HG03439 (cell line): ENCODE results near the gene EHMT1.

Experiments
- ATAC-seq: cut with Tn5 transposase; IDR thresholded peaks from one replicate; pipeline ENCODE4 v1.9.1; 2021; ENCODE audit warnings: mild to moderate bottlenecking, moderate library complexity; ENCODE audit not compliant: unreplicated experiment

EHMT1 gene

GRCh38 chr9:137643921-137644320 is 25.1 kb downstream of the EHMT1 start:
- no peak for ATAC-seq

- no peak for ATAC-seq
Observed at GRCh38 chr9:137645211-137645610, 26.4 kb downstream of the EHMT1 start.

- ATAC-seq, result no peak
Observed at GRCh38 chr9:137646341-137646740, 27.5 kb downstream of the EHMT1 start.

- ATAC-seq, result no peak
Observed at GRCh38 chr9:137647096-137647714, 28.4 kb downstream of the EHMT1 start.

GRCh38 chr9:137648396-137648795 is 29.6 kb downstream of the EHMT1 start:
- ATAC-seq, result no peak

- ATAC-seq, result no peak
Observed at GRCh38 chr9:137649553-137649952, 30.7 kb downstream of the EHMT1 start.

- ATAC-seq, result no peak
Observed at GRCh38 chr9:137650259-137650658, 31.5 kb downstream of the EHMT1 start.

- no peak for ATAC-seq
Observed at GRCh38 chr9:137650779-137651178, 32.0 kb downstream of the EHMT1 start.

GRCh38 chr9:137656416-137656815 is 37.6 kb downstream of the EHMT1 start:
- no peak for ATAC-seq

GRCh38 chr9:137657606-137658005 is 38.8 kb downstream of the EHMT1 start:
- ATAC-seq, result no peak

GRCh38 chr9:137658781-137659180 is 40.0 kb downstream of the EHMT1 start:
- no peak for ATAC-seq

- ATAC-seq, result no peak
Observed at GRCh38 chr9:137660144-137660543, 41.3 kb downstream of the EHMT1 start.

GRCh38 chr9:137663584-137663983 is 44.8 kb downstream of the EHMT1 start:
- no peak for ATAC-seq

GRCh38 chr9:137664676-137665075 is 45.9 kb downstream of the EHMT1 start:
- no peak for ATAC-seq

- ATAC-seq, result no peak
Observed at GRCh38 chr9:137665226-137665625, 46.4 kb downstream of the EHMT1 start.

- ATAC-seq, result no peak
Observed at GRCh38 chr9:137665697-137666512, 47.1 kb downstream of the EHMT1 start.

- ATAC-seq, result no peak
Observed at GRCh38 chr9:137666513-137666822, 47.7 kb downstream of the EHMT1 start.

- no peak for ATAC-seq
Observed at GRCh38 chr9:137666955-137667670, 48.3 kb downstream of the EHMT1 start.

GRCh38 chr9:137668203-137668602 is 49.4 kb downstream of the EHMT1 start:
- ATAC-seq, result no peak

- no peak for ATAC-seq
Observed at GRCh38 chr9:137669261-137669672, 50.5 kb downstream of the EHMT1 start.

GRCh38 chr9:137670391-137671195 is 51.8 kb downstream of the EHMT1 start:
- no peak for ATAC-seq
